Uterus (tissue), 2 donors: Measurements from ENCODE around the gene LIN54.

ENCODE experiments used
- POLR2A ChIP-seq, 2 donors: fragments of 450-650 bp; IDR thresholded peaks; one replicate each; pipeline ENCODE4 v1.6.1; 2016; ENCODE audit warnings: antibody characterized with exemption in 2 of 2, mild to moderate bottlenecking in 1 of 2, moderate library complexity in 1 of 2
- TF ChIP-seq, protein P1 (sequence below), 4 experiments: fragments of 200-600 bp in 2 of 4; fragments of 450-650 bp in 2 of 4; sonication (generic) in 2 of 4; IDR thresholded peaks; one replicate each; pipeline ENCODE4 v1.5.1; 2016 to 2019; ENCODE audit warnings: antibody characterized with exemption in 4 of 4, mild to moderate bottlenecking in 2 of 4, moderate library complexity in 1 of 4

DNA sequence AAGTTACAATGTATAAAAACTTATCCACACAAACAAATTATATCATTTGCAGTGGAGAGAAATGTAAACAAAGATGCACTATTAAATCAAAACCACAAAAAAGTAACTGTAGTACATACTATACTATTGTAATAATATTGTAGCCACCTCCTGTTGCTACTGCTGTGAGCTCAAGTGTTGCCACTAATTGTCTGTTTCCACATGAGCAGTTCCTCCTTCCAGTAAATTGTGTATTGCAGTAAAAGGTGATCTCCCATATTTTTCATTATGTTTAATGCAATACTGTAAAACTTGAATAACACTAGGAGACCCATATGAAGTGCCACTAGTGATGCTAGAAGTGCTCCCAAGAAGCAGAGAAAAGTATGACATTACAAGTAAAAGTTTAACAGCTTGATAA lies 11.7 kb downstream of the LIN54 start:
- TF ChIP-seq, protein P1, sequence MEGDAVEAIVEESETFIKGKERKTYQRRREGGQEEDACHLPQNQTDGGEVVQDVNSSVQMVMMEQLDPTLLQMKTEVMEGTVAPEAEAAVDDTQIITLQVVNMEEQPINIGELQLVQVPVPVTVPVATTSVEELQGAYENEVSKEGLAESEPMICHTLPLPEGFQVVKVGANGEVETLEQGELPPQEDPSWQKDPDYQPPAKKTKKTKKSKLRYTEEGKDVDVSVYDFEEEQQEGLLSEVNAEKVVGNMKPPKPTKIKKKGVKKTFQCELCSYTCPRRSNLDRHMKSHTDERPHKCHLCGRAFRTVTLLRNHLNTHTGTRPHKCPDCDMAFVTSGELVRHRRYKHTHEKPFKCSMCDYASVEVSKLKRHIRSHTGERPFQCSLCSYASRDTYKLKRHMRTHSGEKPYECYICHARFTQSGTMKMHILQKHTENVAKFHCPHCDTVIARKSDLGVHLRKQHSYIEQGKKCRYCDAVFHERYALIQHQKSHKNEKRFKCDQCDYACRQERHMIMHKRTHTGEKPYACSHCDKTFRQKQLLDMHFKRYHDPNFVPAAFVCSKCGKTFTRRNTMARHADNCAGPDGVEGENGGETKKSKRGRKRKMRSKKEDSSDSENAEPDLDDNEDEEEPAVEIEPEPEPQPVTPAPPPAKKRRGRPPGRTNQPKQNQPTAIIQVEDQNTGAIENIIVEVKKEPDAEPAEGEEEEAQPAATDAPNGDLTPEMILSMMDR (IDR thresholded peaks at IDR 0.05): no peak
- no peak for TF ChIP-seq POLR2A (IDR thresholded peaks at IDR 0.05)
